GM18858 (cell line): ENCODE data around the gene HES6.
A peak's percentile ranks its signal among the peaks of the same experiment; 100 is the strongest.

Source experiments
- ATAC-seq: cut with Tn5 transposase; IDR thresholded peaks from one replicate; pipeline ENCODE4 v1.9.1; 2021; ENCODE audit not compliant: unreplicated experiment

Gene HES6

DNA sequence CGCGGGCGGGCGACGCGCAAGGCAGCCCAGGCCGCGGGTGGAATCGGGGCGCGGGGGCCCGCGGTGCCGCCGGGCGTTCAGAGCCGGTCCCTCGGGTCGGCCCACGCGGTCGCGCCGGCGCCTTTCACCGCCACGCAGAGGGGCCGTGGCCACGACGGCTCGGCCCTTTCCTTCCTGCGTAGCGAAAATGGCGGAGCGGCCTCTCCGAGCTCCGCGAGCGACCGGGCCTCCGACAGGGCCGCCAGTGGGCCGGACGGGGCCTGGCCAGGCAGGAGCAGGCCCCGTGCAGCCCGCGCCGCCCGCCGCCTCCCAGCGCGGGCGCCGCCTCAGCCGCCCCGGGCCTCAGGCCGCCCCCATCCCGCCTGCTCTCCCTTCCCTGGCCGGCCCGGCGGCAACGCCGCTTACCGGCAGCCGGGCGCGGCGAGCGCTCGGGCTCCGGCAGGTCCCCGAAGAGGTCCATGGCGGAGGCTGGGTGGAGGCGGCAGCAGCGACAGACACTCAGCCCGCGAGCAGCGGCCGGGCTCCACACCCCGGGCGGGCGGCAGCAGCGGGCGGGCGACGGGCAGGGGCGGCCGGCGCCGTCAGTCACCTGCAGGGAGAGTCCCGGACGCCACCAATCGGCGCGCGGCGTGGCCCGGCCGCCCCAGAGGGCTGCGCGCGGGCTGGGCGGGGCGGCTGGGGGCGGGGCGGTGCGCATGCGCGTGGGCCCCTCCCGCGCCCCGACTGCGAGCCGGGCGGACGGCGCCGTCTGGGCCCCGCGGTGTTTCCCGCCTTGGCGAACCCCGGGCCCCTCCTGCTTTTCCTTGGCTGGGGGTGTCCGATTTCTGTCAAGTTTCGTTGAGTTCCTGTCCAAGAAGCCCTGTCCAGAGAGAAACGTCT is 36.5 kb downstream of the HES6 start, which contains the start of gene ILKAP:
Gene ILKAP, minus strand, starts transcription at position 602 of the 879 bp plus-strand sequence. Its CDS starts 142 bp downstream, at position 460.
- peak; percentile 78 for ATAC-seq

DNA sequence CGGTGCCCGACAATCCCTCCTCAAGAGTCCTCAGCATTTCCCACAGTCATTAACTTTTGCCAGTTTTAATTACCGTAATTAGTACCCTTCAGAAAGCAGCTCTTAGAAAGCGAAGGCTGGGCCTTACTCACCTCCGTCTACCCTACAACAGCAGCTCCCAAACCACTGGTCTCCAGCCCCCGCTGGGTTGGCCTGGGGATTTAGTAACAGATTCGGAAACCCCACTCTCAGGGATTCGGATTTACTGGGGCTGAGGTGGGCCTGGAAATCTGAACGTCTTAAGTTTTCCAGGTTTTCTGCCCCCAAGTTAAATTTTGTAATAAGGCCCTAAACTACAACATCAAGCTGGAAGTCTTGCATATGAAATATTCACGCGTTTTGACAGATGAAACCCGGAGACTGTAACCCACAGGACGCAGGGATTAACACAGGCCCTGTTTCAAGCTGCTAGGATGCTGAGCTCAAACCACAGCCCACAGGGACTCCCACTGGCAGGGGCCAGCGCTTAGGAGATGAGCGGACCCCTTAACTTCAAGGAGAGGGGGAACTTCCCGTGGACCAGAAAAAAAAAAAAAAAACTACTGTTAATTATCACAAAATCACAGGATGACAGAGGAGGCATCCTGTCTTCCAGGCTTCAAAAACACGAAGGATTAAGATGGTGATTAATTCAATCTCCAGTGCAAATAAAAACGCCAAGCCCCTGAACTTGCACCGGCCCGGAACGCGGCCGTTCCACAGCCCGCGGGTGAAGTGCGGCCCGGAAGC is 37.3 kb downstream of the HES6 start:
- ATAC-seq, result no peak

DNA sequence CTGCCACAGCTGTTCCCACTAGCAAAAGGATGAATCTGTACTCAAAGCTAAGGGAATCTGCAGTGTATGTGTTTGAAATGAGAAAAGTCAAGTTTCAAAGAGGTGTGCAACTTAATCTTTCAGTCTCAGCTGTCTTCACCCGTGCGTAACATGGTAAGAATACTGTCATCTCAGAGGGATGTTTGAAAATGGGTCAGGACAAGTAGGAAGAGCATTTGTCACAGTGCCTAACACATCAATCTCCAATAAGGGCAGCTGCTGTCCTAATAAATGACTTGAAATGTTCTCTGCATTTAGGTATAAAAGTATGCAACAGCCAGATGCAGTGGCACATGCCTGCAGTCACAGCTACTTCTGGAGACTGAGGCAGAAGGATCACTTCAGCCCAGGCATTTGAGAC is 49.4 kb downstream of the HES6 start:
- ATAC-seq, result no peak
